Large intestine (tissue), 3 donors: Measurements from ENCODE around the gene NFYB. TPM values are rescaled to one million over a fixed set of nuclear protein-coding genes. Genes with fewer than 3 reads are reported as not detected.

ENCODE experiments used
- DNase-seq, 2 donors: peaks; one replicate each; pipeline versions ENCODE4 v3.0.0 to v3.0.0-alpha.2; 2013
- H3K27ac ChIP-seq: one replicate; pipeline ENCODE4 v1.5.1; 2013; ENCODE audit warnings: low read length
- H3K27me3 ChIP-seq: 2 replicates; pipeline ENCODE4 v1.6.1; 2013; ENCODE audit warnings: low read length; ENCODE audit not compliant: control insufficient read depth, insufficient read depth
- H3K36me3 ChIP-seq: 2 replicates; pipeline ENCODE4 v1.6.1; 2013; ENCODE audit warnings: low read length; ENCODE audit not compliant: control insufficient read depth, insufficient read depth
- H3K4me1 ChIP-seq: one replicate; pipeline ENCODE4 v1.6.1; 2013; ENCODE audit warnings: low read length; ENCODE audit not compliant: control insufficient read depth, insufficient read depth
- H3K4me3 ChIP-seq: one replicate; pipeline ENCODE4 v1.5.1; 2013; ENCODE audit warnings: low read length
- H3K9me3 ChIP-seq: one replicate; pipeline ENCODE4 v1.6.1; 2013; ENCODE audit warnings: mild to moderate bottlenecking, low read depth, low read length, moderate library complexity; ENCODE audit not compliant: control insufficient read depth
- WGBS: methylation state at CpG from one replicate; pipeline ENCODE4 v1.1.5; 2013; ENCODE audit warnings: low lambda C conversion rate; ENCODE audit not compliant: insufficient coverage; 5-methylcytosine and 5-hydroxymethylcytosine counted together
- polyA plus RNA-seq: library from polyadenylated mRNA; unstranded; fragments of 120-200 nt; gene quantifications from one replicate; pipeline ENCODE4 v1.2.1, GENCODE V29; 2013

NFYB gene
- polyA plus RNA-seq, 1 donor: 38.7 TPM

DNA sequence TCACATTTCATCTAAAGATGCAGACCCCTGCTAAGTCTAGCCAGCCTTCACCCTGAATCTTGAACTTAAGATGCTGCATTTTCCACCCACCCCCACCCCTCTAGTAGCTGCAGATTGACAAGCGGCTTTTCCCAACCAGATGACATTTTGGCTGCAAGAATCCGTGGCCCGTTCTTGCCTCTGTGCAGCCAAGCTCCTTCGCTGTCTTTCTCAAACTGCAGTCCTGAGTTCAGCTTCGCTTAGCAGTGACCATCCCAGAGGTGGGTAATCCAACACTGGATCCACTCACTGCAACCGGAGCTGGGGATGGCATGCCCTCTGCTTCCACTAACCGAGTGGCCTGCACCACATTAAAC, 765 bp upstream of the NFYB start:
- Histone ChIP-seq H3K4me3 (peak overlapping the region; percentile 51), H3K27ac (peak overlapping the region; percentile 71), H3K4me1 (peaks cover 16% of the 10 kb centered on the region), H3K27me3 (peaks cover 3% of the 10 kb centered on the region), H3K9me3 (no peaks in the 10 kb centered on the region), H3K36me3 (peaks cover 8% of the 10 kb centered on the region)
- DNase-seq: no peak
- WGBS: no CpG with 5 or more reads among the region's 7 CpGs

DNA sequence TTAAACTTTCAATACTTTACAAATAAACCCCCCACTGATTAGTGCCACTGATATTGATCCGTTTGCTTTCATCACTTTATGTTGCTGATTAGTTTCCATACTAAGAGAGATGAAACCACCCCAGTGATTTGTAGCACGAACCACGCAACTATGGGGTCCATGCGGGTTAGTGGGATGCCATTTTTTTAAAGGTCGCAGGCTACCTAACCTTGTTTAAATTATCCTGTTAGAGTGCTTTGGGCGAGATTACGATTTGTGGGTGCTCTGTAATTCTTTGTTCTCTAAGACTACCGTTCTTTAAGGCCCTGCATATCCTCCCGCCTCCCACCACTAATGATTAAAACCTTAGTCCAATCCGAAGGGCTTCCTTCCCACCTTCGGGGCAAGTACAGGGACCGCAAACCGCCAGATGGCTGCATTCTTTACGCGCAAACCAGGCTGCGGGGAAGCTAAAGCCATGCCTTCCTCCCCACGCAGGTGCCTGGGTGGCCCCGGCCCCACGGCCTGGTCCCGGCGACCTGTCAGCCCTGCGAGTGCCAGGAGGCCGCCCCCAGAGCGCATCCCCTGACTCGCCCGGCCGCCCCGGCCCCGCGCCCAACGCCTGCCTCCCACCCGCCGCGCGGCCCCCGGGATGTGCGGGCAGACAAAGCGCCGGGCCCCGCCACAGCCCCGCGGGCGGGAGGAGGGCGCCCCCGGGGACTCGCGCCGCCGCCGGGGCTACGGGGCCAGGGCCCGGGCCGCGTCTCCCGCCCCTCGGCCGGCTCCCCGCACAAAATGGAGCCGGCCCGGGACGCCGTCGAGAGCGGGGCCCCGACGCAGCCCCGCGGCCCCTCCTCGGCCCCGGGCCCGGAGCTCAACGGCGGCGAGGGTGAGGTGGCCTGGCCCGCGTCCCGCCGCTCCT, 759 bp downstream of the NFYB start:
- peak overlapping the region; percentile 62 for H3K4me3 ChIP-seq
- H3K9me3 ChIP-seq: no peaks in the 10 kb centered on the region
- no CpG with 5 or more reads among the region's 78 CpGs for WGBS
- peaks cover 22% of the 10 kb centered on the region for H3K36me3 ChIP-seq
- H3K27me3 ChIP-seq: no peaks in the 10 kb centered on the region
- DNase-seq: peak; percentile 43 to 72
- H3K4me1 ChIP-seq: peaks cover 16% of the 10 kb centered on the region
- peak overlapping the region; percentile 87 for H3K27ac ChIP-seq

DNA sequence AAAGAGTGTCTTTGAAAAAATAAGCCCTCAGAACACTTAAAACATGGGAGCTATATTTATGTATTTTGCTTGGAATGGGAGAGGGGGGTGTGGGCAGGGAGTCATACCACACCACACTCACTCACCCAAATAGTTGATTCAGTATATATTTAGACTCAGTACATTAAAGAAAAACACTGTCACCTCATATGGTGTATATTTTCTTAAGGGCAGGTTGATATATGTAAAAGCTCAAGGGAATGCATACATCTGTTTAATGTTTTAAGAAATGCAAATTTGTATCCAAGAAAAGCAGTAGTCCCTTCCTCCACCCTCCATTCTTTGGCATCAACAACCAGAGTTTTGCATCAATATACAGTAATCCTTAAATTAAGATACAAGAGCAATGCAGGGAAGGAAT, 1.4 kb downstream of the NFYB start:
- H3K27me3 ChIP-seq: no peaks in the 10 kb centered on the region
- DNase-seq: peak in 1 of 2 donors; percentile 9
- peaks cover 16% of the 10 kb centered on the region for H3K4me1 ChIP-seq
- H3K27ac ChIP-seq: peak overlapping the region; percentile 87
- peaks cover 27% of the 10 kb centered on the region for H3K36me3 ChIP-seq
- H3K9me3 ChIP-seq: no peaks in the 10 kb centered on the region
- H3K4me3 ChIP-seq: peak overlapping the region; percentile 62

DNA sequence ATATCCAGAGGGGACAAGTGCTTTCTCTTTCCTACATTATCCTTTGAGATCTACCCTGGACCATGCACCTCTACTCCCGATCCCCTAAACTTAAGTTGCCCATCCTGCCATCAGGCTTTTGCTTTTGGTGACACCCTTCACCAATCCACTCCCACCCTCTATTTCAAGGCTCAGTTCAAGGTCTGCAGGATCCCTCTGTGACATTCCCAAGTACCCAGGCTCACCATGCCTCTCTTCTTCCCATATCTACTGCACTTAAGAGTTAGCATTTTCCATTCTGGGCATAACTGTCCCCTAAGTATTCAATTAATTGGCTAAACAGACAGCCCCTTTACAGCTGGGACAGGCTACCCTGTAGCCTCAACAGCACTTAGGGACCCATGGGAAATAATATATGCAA, 3.1 kb downstream of the NFYB start:
- no peaks in the 10 kb centered on the region for H3K9me3 ChIP-seq
- H3K4me3 ChIP-seq: no peak overlapping the region
- peaks cover 31% of the 10 kb centered on the region for H3K36me3 ChIP-seq
- H3K27ac ChIP-seq: no peak overlapping the region
- DNase-seq: no peak
- no CpG with 5 or more reads among the region's 1 CpG for WGBS
- H3K4me1 ChIP-seq: peaks cover 16% of the 10 kb centered on the region
- no peaks in the 10 kb centered on the region for H3K27me3 ChIP-seq

DNA sequence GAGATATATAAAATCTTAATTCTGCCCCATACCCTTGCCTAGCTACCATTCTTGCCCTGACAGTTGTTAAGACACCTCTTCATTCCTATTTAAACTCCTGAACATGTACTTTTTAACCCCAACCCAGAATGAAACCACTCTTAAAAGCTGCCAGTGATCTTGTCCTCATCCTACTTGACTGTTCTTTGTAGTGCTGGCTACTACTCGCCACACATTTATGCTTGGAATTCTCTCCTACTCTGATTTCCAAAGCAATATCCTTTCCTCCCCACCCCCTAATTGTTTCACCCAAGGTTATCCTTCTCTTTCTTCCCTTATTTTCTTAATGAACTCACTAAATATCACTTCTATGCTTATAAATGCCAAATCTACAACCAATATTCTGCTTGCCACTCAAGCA, 4.1 kb downstream of the NFYB start:
- peaks cover 40% of the 10 kb centered on the region for H3K36me3 ChIP-seq
- no peaks in the 10 kb centered on the region for H3K27me3 ChIP-seq
- H3K4me1 ChIP-seq: peaks cover 16% of the 10 kb centered on the region
- 86% methylated on average over 1 of the region's 1 CpG for WGBS
- no peak overlapping the region for H3K4me3 ChIP-seq
- H3K27ac ChIP-seq: no peak overlapping the region
- no peak for DNase-seq
- H3K9me3 ChIP-seq: no peaks in the 10 kb centered on the region

DNA sequence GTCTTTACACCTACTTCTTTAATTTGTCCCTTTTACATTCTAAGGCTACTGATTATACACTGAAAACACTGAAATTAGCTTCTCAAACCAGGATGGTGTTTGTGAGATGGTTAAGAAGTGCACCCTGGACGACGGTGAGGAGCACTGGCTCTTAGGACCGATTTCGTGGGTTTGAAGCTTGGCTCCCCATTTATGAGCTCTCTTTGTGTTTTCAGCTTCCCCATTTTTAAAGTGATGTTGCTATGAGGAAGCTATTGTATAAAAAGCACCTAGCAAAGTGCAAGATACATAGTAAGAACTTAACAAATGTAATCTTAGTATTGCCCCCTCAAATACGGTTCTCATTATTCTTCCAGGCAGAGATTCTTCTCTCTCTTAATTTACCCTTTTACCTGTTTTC, 4.7 kb downstream of the NFYB start:
- Histone ChIP-seq H3K9me3 (no peaks in the 10 kb centered on the region), H3K27ac (no peak overlapping the region), H3K36me3 (peaks cover 42% of the 10 kb centered on the region), H3K27me3 (no peaks in the 10 kb centered on the region), H3K4me3 (no peak overlapping the region), H3K4me1 (peaks cover 10% of the 10 kb centered on the region)
- no peak for DNase-seq
- 100% methylated on average over 1 of the region's 5 CpGs for WGBS

DNA sequence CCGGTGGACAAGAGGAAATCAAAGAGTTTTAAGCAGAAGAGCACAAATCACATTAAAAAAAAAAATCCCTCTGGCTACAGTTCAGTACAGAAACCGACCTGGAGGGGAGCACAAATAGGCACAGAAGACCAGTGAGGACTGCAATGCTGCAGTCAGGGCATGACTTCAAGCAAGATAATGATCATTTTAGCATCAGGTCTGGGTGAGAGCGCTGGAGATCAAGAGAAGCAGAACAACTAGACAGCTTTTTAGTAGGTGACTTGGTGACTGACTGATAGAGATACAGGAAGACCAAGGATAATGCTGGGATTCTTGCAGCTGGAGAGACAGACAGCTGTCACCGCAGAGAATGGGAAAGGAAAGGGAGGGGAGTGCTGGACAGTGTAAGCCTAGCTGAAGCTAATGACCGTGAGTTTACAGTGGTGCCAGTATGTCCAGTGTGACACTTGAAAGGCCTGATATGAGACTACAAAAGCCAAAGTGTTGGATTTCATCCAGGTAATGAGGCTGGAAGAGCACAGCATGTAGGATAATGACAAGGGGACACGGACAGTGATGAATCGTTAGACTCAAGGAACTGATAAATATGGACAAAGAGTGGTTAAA, 5.6 kb downstream of the NFYB start:
- Histone ChIP-seq H3K9me3 (no peaks in the 10 kb centered on the region), H3K27ac (no peak overlapping the region), H3K27me3 (no peaks in the 10 kb centered on the region), H3K4me1 (peaks cover 9% of the 10 kb centered on the region), H3K4me3 (no peak overlapping the region), H3K36me3 (peaks cover 46% of the 10 kb centered on the region)
- 76% methylated on average over 4 of the region's 7 CpGs for WGBS
- DNase-seq: no peak

DNA sequence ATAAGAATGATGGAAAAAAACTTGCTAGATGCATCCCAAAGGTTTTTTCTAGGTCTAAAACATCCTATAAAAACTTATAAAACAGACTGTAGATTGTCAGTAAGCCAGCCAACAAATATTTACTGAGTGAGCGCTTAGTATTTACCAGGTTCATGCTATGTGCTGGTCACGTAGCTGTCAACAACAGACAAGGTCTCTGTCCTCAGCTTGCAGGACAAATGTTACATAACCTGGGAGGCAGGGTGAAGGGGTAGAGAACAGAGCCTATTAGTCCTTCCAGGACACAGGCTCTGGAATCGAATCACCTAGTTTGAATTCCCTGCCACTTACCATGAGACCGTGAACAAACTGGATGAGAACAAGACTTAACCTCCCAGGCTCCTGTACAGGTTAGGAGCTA, 6.4 kb downstream of the NFYB start:
- Histone ChIP-seq H3K27ac (no peak overlapping the region), H3K27me3 (no peaks in the 10 kb centered on the region), H3K4me1 (peaks cover 8% of the 10 kb centered on the region), H3K4me3 (no peak overlapping the region), H3K36me3 (peaks cover 49% of the 10 kb centered on the region), H3K9me3 (no peaks in the 10 kb centered on the region)
- no CpG with 5 or more reads among the region's 4 CpGs for WGBS
- DNase-seq: no peak

DNA sequence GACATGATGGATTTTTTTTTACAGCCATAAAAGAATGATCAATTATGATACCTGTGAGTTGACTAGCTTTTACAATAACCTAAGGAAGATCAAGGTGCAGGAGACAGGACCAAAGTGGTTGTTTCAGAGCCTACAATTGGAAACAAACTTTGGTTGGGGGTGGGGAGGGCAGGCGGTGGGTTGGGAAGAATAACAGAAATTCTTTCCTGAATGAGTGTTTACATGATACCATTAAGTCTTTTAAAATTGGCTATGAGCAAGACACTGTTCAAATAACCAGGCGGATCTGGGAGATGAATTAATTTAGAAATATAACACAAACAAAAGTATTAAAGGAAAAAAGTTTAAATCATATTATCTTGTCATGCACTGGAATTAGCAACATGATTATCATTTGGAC, 7.2 kb downstream of the NFYB start:
- Histone ChIP-seq H3K4me1 (no peaks in the 10 kb centered on the region), H3K27ac (no peak overlapping the region)

DNA sequence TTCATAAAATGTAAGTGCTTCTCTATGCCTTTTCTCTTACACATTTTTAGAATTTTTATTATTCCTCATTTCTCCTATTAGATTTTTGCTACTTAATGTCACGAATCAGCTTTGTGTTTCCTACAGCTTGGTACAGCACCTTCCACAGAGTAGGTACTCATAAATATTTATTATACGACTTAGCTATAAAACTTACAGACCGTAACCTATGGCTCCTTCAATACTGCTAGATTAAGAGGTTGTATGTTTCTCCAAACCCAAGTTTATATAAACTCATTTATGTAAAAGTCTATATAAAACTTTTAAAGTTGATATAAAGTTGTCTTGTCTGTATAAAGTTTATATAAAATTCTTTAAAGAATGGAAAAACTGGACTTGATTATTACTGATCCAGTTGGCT, 11.5 kb downstream of the NFYB start:
- Histone ChIP-seq H3K4me3 (no peak overlapping the region), H3K36me3 (peaks cover 45% of the 10 kb centered on the region), H3K27me3 (no peaks in the 10 kb centered on the region), H3K4me1 (no peaks in the 10 kb centered on the region), H3K27ac (no peak overlapping the region), H3K9me3 (no peaks in the 10 kb centered on the region)
- WGBS: no CpG with 5 or more reads among the region's 3 CpGs
- no peak for DNase-seq

More for the DNA sequence above, 7.2 kb downstream of the NFYB start:
- no peaks in the 10 kb centered on the region for H3K9me3 ChIP-seq
- H3K36me3 ChIP-seq: peaks cover 50% of the 10 kb centered on the region
- H3K27me3 ChIP-seq: no peaks in the 10 kb centered on the region
- H3K4me3 ChIP-seq: no peak overlapping the region
- no peak for DNase-seq
- WGBS: 100% methylated on average over 1 of the region's 2 CpGs

DNA sequence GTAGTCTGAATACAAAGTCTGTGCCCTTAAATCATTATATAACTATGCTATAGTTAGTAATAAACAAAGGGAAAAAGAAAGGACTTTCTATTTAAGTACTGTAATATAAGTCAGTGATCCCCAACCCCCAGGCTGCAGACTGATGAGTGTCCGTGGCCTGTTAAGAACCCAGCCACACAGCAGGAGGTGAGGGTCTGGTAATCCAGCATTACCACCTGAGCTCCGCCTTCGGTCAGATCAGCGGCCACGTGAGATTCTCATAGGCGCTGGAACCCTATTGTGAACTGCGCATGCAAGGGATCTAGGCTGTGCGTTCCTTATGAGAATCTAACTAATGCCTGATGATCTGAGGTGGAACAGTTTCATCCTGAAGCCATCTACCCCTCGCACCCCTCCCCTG, 15.7 kb downstream of the NFYB start:
- H3K4me1 ChIP-seq: no peaks in the 10 kb centered on the region
- no peaks in the 10 kb centered on the region for H3K9me3 ChIP-seq
- DNase-seq: no peak
- no peak overlapping the region for H3K4me3 ChIP-seq
- H3K36me3 ChIP-seq: peaks cover 38% of the 10 kb centered on the region
- no peaks in the 10 kb centered on the region for H3K27me3 ChIP-seq
- 100% methylated on average over 1 of the region's 9 CpGs for WGBS
- H3K27ac ChIP-seq: no peak overlapping the region
